ENCODE results near the gene SUPT6H. TPM values are rescaled to one million over a fixed set of nuclear protein-coding genes. Genes with fewer than 3 reads are reported as not detected.
A peak's percentile ranks its signal among the peaks of the same experiment; 100 is the strongest.

The SUPT6H gene
- total RNA-seq, 2 experiments from 2014 or later, result 33.7 to 76.5 TPM

DNA sequence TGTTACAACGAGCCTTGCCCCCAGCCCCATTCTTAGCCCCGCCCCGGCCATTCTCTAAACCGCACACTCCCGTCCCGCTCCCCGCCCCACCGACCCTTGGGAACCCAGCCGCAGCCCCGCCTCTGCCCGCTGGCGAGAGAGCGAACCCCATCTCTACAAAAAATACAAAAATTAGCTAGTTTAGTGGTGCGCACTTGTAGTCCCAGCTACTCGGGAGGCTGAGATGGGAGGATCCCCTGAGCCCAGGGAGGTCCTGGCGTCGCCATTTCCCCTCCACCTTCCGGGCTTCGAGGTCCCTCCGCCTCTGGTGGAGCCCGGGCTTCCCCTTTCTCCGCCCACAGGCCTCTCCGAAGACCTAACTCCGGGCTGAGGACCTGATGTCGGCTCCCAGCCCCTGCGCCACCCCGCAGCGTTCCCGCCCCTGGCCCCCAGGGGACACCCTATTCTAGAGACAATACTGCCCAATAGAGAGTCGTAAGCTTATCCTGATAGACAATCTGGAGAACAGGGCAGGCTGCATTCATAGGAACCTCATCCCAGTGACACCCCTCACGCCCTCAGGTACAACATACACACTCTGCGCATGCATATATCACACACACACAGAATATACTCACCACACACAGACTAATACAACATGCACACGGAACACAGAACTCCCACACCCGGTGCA lies 50.2 kb downstream of the SUPT6H start:
- Histone ChIP-seq H3K9me3 (ENCODE audit: low read length) (no peaks in the 10 kb centered on the region), H3K9me2 (ENCODE audit: insufficient read depth, low read length) (no peaks in the 10 kb centered on the region), H3K4me3 (ENCODE audit: low read depth, low read length, poor library complexity, severe bottlenecking) (peak overlapping the region; percentile 68), H4K20me1 (ENCODE audit: insufficient read depth, low read length) (no peaks in the 10 kb centered on the region), H3K36me3 (ENCODE audit: insufficient read depth, low read length) (no peaks in the 10 kb centered on the region), H3K79me2 (ENCODE audit: insufficient read depth, low read depth, low read length) (no peaks in the 10 kb centered on the region), H3K4me1 (ENCODE audit: insufficient read depth, low read length, poor library complexity, severe bottlenecking) (peaks cover 27% of the 10 kb centered on the region), H2AFZ (ENCODE audit: low read length) (peak overlapping the region; percentile 75; the same call in 1 of the 2 replicates), H3K27ac (ENCODE audit: low read depth, low read length, poor library complexity, severe bottlenecking) (no peak overlapping the region), H3K4me2 (ENCODE audit: low read length) (peak overlapping the region; percentile 79)
- DNase-seq (ENCODE audit: low spot score), result peak; percentile 27
- intact Hi-C loops (cut with micrococcal nuclease; ENCODE audit: unreplicated experiment), result no loop called here
- TF ChIP-seq, protein P1, sequence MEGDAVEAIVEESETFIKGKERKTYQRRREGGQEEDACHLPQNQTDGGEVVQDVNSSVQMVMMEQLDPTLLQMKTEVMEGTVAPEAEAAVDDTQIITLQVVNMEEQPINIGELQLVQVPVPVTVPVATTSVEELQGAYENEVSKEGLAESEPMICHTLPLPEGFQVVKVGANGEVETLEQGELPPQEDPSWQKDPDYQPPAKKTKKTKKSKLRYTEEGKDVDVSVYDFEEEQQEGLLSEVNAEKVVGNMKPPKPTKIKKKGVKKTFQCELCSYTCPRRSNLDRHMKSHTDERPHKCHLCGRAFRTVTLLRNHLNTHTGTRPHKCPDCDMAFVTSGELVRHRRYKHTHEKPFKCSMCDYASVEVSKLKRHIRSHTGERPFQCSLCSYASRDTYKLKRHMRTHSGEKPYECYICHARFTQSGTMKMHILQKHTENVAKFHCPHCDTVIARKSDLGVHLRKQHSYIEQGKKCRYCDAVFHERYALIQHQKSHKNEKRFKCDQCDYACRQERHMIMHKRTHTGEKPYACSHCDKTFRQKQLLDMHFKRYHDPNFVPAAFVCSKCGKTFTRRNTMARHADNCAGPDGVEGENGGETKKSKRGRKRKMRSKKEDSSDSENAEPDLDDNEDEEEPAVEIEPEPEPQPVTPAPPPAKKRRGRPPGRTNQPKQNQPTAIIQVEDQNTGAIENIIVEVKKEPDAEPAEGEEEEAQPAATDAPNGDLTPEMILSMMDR (conservative IDR thresholded peaks at IDR 0.05; ENCODE audit: low read length), result peak; percentile 31; the same call in 1 of the 2 replicates
- no peak for TF ChIP-seq EZH2phosphoT487 (IDR thresholded peaks at IDR 0.05; ENCODE audit: borderline replicate concordance, low read depth, low read length)
- BruUV-seq (replicated peaks), result no TSS peak
- POLR2A ChIA-PET, result interaction anchor here (0.7 to 1.4 kb wide), 5 partner anchors 15 to 141 kb away, joined by 3 to 11 read pairs (median 3); partner anchors contain the start of genes PIGS, SDF2 and SUPT6H
- CTCF ChIA-PET (ENCODE audit: unreplicated experiment), result no interaction called here

DNA sequence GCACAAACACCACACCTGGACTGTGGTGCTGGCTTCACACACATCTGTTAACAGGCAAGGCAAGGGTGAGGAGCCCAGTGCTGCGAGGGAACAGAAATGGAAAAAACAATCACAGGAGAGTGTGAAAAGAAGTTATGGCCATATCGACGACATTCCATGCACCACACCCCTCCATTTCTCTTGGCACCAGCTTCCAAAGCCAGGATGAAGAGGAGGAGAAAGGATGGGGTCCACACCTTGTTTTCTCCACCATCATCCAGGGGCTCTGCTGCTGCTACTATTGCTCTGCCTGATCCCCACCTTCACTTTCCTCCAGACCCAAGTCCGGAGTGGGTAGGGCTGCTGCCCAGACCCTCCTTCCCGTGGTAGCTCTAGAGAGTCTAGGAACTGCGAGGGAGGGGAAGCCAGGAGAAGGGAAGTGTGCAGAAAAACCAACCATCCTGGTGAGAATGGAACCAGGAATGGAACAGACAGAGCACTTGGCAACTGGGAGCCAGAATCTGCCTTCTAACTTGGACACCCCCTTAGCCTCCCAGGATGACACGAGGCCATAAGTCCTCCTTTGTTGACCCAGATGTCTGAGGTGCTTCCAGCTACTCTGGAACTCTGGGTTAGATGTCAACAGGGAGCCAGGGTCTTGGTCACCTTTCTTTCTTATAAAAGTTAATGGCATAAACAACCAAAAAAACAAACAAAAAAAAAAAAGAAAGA lies 50.9 kb downstream of the SUPT6H start:
- Histone ChIP-seq H3K4me2 (ENCODE audit: low read length) (no peak overlapping the region; the same call in 1 of the 2 replicates), H4K20me1 (ENCODE audit: insufficient read depth, low read length) (no peaks in the 10 kb centered on the region), H3K4me3 (ENCODE audit: low read depth, low read length, poor library complexity, severe bottlenecking) (no peak overlapping the region), H3K27ac (ENCODE audit: low read depth, low read length, poor library complexity, severe bottlenecking) (no peak overlapping the region), H3K36me3 (ENCODE audit: insufficient read depth, low read length) (no peaks in the 10 kb centered on the region), H2AFZ (ENCODE audit: low read length) (no peak overlapping the region), H3K4me1 (ENCODE audit: insufficient read depth, low read length, poor library complexity, severe bottlenecking) (peaks cover 27% of the 10 kb centered on the region), H3K9me3 (ENCODE audit: low read length) (no peaks in the 10 kb centered on the region), H3K79me2 (ENCODE audit: insufficient read depth, low read depth, low read length) (no peaks in the 10 kb centered on the region), H3K9me2 (ENCODE audit: insufficient read depth, low read length) (no peaks in the 10 kb centered on the region)
- intact Hi-C loops (cut with micrococcal nuclease; ENCODE audit: unreplicated experiment), result no loop called here
- BruUV-seq (replicated peaks), result no TSS peak
- ChIA-PET POLR2A (interaction anchor here (0.9 kb wide), 1 partner anchor 15 kb away, joined by 3 read pairs; no protein-coding TSS in a partner anchor), CTCF (ENCODE audit: unreplicated experiment) (no interaction called here)
- no peak for DNase-seq (ENCODE audit: low spot score)
- TF ChIP-seq EZH2phosphoT487 (IDR thresholded peaks at IDR 0.05; ENCODE audit: borderline replicate concordance, low read depth, low read length), result no peak
- TF ChIP-seq, protein P1 (conservative IDR thresholded peaks at IDR 0.05; ENCODE audit: low read length), result no peak

Measured in OCI-LY7 (cell line).